Parathyroid adenoma (tissue), 2 donors: Measurements from ENCODE around the gene YDJC.
"Not testable (repeated sequence)": the region's sequence is repeated elsewhere in the genome, so short reads cannot be mapped to it uniquely, and the experiment has no call there.

ENCODE experiments used
- H2AFZ ChIP-seq: fragments of 300-600 bp; sonication (generic); one replicate; pipeline ENCODE4 v1.7.0; 2017; ENCODE audit warnings: antibody characterized with exemption, mild to moderate bottlenecking
- H3K27ac ChIP-seq: fragments of 300-600 bp; sonication (generic); one replicate; pipeline ENCODE4 v1.7.0; 2017
- H3K27me3 ChIP-seq: fragments of 300-600 bp; sonication (generic); one replicate; pipeline ENCODE4 v1.7.0; 2017; ENCODE audit warnings: low read length; ENCODE audit not compliant: control insufficient read depth, insufficient read depth
- H3K36me3 ChIP-seq: fragments of 300-600 bp; sonication (generic); one replicate; pipeline ENCODE4 v1.7.0; 2017; ENCODE audit warnings: low read length; ENCODE audit not compliant: control insufficient read depth, insufficient read depth
- H3K4me1 ChIP-seq: fragments of 300-600 bp; sonication (generic); one replicate; pipeline ENCODE4 v1.7.0; 2017; ENCODE audit warnings: control low read depth
- H3K4me2 ChIP-seq: fragments of 300-600 bp; sonication (generic); one replicate; pipeline ENCODE4 v1.7.0; 2017; ENCODE audit warnings: low read length
- H3K4me3 ChIP-seq: fragments of 300-600 bp; sonication (generic); one replicate; pipeline ENCODE4 v1.7.0; 2017; ENCODE audit warnings: low read depth, low read length
- H3K79me2 ChIP-seq: fragments of 300-600 bp; sonication (generic); one replicate; pipeline ENCODE4 v1.7.0; 2017; ENCODE audit warnings: control low read depth
- H3K9ac ChIP-seq: fragments of 300-600 bp; sonication (generic); one replicate; pipeline ENCODE4 v1.7.0; 2017; ENCODE audit warnings: mild to moderate bottlenecking
- H3K9me3 ChIP-seq: fragments of 300-600 bp; sonication (generic); one replicate; pipeline ENCODE4 v1.7.0; 2017; ENCODE audit warnings: low read length; ENCODE audit not compliant: control insufficient read depth
- TF ChIP-seq, protein P1 (sequence below): fragments of 300-600 bp; sonication (generic); IDR thresholded peaks from one replicate; pipeline ENCODE4 v1.7.0; 2017; ENCODE audit warnings: antibody characterized with exemption, mild to moderate bottlenecking
- donor health status: primary hyperparathyroidism.

YDJC gene

DNA sequence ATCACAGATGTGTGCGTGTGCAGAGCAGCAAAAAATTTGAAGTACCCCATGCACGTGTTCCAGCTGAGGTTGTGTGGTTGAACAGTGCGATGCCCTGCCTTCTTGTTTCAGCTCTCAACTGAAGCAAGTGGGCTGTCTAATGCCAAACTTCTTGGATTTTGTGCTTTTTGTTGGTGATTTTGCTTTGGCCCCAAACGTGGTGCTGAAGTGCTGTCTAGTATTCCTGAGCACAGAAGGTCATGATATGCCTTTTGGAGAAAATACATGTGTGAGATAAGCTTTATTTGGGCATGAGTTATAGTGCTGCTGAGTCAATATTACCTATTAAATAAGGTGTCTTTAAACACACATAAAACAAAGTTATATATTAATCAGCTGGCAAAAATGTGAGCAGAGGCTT is 14.1 kb downstream of the YDJC start:
- Histone ChIP-seq H2AFZ (no peak overlapping the region), H3K79me2 (peaks cover 17% of the 10 kb centered on the region), H3K4me3 (no peak overlapping the region), H3K9ac (no peak overlapping the region), H3K4me2 (no peak overlapping the region), H3K27me3 (no peaks in the 10 kb centered on the region), H3K4me1 (no peaks in the 10 kb centered on the region), H3K36me3 (no peaks in the 10 kb centered on the region), H3K9me3 (no peaks in the 10 kb centered on the region), H3K27ac (no peak overlapping the region)
- TF ChIP-seq, protein P1, sequence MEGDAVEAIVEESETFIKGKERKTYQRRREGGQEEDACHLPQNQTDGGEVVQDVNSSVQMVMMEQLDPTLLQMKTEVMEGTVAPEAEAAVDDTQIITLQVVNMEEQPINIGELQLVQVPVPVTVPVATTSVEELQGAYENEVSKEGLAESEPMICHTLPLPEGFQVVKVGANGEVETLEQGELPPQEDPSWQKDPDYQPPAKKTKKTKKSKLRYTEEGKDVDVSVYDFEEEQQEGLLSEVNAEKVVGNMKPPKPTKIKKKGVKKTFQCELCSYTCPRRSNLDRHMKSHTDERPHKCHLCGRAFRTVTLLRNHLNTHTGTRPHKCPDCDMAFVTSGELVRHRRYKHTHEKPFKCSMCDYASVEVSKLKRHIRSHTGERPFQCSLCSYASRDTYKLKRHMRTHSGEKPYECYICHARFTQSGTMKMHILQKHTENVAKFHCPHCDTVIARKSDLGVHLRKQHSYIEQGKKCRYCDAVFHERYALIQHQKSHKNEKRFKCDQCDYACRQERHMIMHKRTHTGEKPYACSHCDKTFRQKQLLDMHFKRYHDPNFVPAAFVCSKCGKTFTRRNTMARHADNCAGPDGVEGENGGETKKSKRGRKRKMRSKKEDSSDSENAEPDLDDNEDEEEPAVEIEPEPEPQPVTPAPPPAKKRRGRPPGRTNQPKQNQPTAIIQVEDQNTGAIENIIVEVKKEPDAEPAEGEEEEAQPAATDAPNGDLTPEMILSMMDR: no peak

DNA sequence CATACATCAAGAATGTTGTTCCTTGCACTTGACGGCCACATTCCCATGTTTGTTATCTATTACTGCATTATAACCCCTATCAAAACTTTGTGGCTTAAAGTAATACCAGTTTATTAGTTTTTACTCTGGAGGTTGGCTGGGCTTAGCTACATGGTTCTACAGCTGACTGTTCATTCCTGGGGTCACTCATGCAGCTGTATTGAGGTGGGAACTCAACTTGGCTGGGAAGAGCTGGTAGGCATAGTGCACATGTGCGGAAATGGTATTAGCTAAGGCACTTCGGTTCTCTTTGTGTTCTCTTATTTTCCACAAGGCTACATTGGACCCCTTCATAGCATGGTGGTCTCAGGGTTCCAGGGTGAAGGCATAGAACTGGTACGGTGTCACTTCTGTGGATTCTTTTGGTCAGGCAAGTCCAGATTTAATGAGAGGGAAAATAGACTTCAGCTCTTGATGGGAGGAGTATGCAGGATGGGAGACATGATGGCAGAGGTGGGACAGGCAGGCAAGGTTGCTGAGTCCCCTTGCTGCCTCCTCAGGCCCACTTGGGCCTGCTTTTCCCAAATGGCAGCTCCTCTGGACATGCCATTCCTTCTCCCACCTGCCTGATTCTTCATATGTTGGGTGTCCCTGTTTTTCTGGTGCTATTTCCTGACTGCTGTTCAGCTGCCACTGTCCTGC is 16.1 kb downstream of the YDJC start:
- Histone ChIP-seq H3K4me2 (no peak overlapping the region), H3K4me1 (no peaks in the 10 kb centered on the region), H3K9me3 (no peaks in the 10 kb centered on the region), H3K79me2 (peaks cover 19% of the 10 kb centered on the region), H3K27me3 (no peaks in the 10 kb centered on the region), H3K36me3 (no peaks in the 10 kb centered on the region), H3K9ac (no peak overlapping the region), H2AFZ (no peak overlapping the region), H3K27ac (no peak overlapping the region), H3K4me3 (no peak overlapping the region)
- TF ChIP-seq, protein P1: no peak

DNA sequence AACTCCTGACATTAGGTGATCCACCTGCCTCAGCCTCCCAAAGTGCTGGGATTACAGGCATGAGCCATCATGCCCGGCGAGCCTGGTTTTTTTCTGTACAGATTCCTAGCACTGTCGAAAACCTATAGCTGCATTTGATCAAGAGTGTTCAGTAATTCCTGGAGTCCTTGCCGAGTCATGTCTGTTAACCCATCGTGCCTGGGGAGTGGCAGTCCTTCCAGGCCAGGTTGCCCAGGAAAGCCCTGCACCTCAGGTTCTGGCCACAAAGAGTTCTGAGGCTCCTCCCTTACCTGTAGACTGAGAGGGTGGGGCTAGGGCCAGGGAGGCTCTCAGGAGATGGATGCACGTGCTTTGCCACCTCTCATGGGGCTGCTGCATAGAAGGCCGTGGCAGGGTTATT is 17.0 kb downstream of the YDJC start:
- H3K27me3 ChIP-seq: no peaks in the 10 kb centered on the region
- TF ChIP-seq, protein P1: no peak
- no peak overlapping the region for H3K4me3 ChIP-seq
- peaks cover 22% of the 10 kb centered on the region for H3K79me2 ChIP-seq
- no peaks in the 10 kb centered on the region for H3K4me1 ChIP-seq
- no peak overlapping the region for H3K4me2 ChIP-seq
- H3K36me3 ChIP-seq: no peaks in the 10 kb centered on the region
- no peak overlapping the region for H3K27ac ChIP-seq
- H2AFZ ChIP-seq: no peak overlapping the region
- no peak overlapping the region for H3K9ac ChIP-seq
- H3K9me3 ChIP-seq: no peaks in the 10 kb centered on the region

DNA sequence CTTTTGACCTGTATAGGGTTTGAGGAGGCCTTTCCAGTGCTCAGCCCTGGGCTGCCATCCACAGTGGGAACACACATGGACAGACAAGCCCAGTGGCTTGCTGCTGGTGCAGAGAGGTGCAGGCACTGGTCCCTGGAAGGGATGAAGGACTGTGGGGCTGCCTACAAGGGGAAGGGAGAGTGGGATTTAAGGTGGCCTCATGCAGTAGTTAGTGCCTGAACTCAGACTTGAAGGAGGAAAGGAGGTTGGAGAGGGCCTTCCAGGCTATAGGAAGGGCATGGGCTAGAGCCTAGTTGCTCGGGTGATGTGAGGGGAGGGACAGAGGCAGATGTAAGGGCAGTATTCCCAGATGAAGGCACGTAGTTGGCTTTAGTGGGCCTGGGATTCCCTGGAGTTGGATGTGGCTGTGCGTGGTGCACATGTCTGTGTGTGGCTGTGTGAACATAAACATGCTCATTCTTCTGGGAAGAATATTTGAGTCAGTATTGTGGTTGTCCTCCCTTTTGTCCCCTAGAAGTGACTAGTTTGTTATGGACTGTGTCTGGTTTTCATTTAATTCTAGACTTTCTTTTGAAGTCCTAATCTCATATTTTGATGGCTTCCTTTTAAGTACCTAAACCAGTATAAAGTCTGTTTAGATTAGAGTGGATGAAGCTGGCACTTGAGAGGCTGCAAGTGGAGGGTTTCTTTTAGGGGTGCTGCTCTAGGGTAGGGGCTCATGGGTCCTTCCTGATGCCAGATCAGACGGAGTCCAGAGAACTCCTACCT is 18.4 kb downstream of the YDJC start:
- TF ChIP-seq, protein P1: no peak
- Histone ChIP-seq H3K27ac (no peak overlapping the region), H3K4me2 (no peak overlapping the region), H3K79me2 (peaks cover 31% of the 10 kb centered on the region), H3K36me3 (no peaks in the 10 kb centered on the region), H3K27me3 (no peaks in the 10 kb centered on the region), H3K9me3 (no peaks in the 10 kb centered on the region), H3K4me3 (no peak overlapping the region), H3K4me1 (no peaks in the 10 kb centered on the region), H3K9ac (no peak overlapping the region), H2AFZ (no peak overlapping the region)

DNA sequence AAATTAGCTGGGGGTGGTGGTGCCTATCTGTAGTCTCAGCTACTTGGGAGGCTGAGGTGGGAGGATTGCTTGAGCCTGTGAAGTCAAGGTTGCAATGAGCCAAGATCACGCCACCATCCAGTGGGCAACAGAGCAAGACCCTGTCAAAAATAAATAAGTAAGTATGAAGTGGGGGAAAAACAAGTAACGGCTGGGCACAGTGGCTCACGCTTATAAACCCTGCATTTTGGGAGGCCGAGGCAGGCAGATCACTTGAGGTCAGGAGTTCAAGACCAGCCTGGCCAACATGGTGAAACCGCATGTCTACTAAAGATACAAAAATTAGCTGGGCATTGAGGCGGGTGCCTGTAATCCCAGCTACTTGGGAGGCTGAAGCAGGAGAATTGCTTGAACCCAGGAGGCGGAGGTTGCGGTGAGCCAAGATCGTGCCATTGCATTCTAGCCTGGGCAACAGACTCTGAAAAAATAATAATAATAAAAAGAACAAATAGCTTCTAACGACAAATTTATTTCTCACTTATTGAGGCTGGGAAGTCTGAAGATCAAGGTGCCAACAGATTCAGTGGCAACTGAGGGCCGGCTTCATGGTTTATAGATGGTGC is 20.2 kb downstream of the YDJC start:
- H3K4me3 ChIP-seq, H3K36me3 ChIP-seq, H3K4me1 ChIP-seq, H3K4me2 ChIP-seq, H3K27me3 ChIP-seq, H3K9me3 ChIP-seq, H3K27ac ChIP-seq, H3K9ac ChIP-seq, H2AFZ ChIP-seq: not testable (repeated sequence)
- H3K79me2 ChIP-seq: peaks cover 39% of the 10 kb centered on the region
